HG03378 (cell line): Measurements from ENCODE around the gene C2orf49.
"Not testable (repeated sequence)": the region's sequence is repeated elsewhere in the genome, so short reads cannot be mapped to it uniquely, and the experiment has no call there.

Experiments
- ATAC-seq: cut with Tn5 transposase; IDR thresholded peaks from one replicate; pipeline ENCODE4 v1.9.1; 2021; ENCODE audit warnings: mild to moderate bottlenecking, moderate library complexity; ENCODE audit not compliant: unreplicated experiment

The C2orf49 gene

GRCh38 chr2:105320651-105321215 lies 16.6 kb upstream of the C2orf49 start:
- ATAC-seq: no peak

- no peak for ATAC-seq
Measured at GRCh38 chr2:105321875-105322646, 15.3 kb upstream of the C2orf49 start.

DNA sequence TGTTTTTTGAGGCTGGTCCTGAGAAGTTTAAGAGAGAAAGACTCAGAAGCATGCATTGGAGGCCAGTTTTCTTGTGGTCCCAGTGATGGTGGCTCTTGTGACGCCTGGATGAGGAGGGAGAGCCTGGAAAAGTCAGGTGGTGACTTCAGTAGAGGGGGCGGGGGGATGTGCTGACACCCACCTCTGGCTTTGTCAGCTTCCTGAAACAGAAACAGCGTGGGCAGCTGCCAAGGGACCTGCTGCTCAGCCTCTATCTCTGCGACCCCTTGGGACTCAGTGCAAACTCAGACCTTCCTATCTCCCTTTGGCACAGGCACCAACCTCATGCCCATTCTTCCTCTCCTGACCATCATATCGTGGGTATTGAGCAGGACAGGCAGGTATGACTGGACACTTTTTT lies 14.2 kb upstream of the C2orf49 start:
- no peak for ATAC-seq

DNA sequence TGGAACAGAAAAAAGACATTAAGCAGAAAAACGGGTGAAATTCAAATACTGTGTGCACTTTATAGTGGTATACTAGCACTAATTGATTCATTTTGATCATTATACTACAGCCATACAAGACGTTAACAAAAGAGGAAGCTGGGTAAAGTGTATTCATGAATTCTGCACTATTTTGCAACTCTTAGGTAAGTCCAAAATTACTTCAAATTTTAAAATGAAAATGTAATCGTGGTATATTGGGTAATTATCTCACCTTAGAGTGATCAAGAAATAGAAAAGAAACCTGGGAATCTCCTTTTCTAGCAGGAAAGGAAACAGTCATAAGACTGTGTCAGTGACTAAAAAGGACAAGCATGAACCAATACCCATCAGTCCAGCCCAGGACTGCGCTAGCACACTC lies 13.2 kb upstream of the C2orf49 start:
- ATAC-seq: no peak

GRCh38 chr2:105324732-105325131 lies 12.6 kb upstream of the C2orf49 start:
- no peak for ATAC-seq

DNA sequence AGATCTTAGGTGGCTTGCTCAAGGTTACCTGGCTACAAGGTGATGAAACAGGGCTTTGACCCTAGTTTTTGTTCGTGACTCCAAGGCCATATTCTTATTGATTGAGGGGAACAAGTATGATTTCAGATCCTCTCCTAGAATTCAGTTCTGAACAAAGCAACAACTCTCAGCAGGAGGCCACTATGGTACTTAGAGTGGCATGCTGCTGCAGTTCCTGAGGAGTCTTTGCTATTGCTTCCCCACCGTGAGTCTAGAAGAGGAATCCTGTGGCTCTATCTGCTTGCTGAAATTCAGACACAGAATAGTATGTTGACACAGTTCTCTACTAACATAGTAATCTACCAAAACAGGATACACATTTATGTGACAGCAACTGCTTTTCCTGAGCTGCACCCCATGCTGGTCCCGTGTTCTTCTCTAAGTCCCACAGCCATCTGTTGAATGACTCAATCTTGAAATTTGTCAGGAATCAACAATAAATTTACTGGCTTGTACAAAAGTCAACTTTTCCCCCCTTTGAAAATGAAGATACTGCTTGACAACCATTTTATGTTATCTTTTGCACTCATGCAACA lies 11.9 kb upstream of the C2orf49 start:
- no peak for ATAC-seq

DNA sequence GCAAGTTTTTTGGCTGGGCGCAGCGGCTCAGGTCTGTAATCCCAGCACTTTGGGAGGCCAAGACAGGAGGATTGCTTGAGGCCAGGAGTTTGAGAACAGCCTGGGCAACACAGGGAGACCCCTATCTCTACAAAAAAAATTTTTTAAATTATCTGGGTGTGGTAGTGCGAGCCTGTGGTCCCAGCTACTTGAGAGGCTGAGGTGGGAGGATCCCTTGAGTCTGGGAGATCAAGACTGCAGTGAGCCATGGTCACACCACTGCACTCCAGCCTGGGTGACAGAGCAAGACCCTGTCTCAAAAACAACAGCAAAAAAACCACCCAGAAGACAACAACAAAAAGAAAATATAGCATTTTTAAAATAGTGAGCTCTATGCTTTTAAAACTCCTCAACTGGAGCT lies 10.1 kb upstream of the C2orf49 start:
- not testable (repeated sequence) for ATAC-seq

DNA sequence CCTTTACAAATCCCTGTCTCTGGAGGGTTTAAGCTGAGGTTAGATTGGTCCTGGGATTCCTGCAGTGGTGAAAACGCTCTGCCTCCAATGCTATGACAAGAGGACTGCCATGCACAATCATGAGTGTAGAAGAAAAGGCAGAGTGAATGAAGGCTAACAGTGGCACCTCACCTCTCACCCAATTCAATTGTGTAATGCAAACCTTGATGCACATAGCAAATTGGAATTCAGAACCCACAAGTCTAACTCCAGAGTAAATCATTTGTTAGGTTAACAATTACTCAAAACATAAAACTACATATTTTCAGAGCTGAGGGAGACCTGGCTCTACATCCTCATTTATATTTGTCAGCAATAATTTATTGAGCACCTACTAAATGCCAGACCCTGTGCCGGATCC lies 9.7 kb upstream of the C2orf49 start:
- ATAC-seq: no peak

DNA sequence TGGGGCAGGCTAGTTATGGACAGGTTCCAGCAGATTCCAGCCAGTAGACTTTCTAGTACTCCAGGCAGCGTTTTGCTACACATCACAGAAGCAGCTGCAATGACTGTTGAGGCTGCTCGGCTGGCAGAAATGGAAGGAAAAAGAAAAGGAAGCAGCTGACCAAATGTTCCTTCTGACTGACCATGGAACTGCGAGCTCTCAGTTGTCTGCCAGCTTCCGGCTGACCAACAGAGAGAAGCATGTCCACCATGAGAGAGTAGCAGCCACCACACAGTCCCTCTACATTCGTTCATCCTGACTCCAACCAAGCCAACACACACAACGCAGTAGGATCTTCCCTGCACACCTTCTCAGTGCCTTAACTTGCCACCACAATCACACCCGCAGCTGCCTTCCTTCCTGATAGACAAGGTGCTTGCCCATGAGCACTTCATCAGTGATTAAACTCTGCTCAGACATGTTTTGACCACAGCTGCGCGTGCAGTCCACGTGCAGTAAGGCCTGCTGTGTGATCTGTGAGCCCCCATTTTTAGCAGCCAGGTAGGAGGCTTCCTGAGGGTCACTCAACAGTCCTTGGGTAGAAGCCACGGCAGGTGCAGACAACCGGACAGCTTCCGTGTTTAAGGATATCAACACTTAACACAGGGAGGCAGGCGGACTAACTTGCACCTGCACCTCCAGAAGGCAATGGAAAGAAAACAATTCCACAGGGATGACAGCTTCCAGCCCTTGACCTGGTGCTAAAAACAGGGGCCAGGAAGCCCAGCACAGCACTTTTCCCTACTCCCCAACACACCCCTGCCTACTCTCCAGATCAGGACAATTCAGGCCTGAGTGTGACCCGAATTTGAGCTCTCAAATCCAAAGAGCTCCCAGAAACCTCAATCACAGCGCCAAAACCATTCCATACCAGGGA lies 8.8 kb upstream of the C2orf49 start:
- peak; percentile 41 for ATAC-seq

- ATAC-seq: peak; percentile 11
Measured at GRCh38 chr2:105329197-105329554, 8.2 kb upstream of the C2orf49 start.

DNA sequence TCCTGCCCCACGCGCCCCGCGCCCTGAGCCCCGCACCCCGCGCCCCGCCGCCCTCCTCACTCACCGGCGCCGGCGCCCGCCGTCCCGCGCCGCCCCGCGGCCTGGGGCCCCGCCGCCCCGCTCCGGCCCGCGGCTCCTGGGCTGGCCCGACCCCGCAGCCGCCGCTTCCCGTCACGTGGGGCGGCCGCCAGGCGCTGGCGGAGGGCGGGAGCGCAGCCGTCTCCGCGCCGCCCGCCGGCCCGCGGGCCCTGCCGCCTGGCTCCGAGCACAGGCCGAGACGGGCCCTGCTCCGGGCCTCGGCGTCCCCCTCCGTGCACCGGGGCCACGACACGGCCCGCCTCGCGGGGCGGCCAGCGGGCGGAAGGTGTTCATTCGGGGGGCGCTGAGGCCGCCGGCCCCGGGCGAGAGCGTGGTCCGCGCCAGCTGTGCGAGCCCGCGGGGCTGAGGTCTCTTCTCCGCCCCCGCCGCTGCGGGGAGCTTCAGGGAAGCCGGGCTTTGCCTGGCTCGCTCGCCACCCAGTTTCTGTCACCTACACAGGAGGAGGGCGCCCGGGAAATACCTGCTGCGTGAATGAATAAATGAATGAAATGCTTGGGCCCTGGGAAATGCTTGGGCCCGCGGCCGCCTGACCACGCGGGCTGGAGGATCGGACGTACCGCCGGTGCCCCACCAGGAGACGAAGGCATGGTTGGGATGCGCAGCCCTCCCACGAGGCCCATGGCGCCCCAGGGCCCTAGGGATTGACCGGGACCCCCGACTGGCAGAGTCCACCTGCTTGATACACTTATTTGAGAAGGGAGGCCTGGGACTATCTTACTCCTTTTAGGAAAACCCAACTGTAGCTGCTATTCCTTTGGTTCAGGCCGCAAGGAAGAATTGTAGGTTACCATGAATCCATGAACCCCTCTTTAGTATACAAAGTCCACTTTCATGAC lies 7.5 kb upstream of the C2orf49 start, which contains the start of gene TGFBRAP1:
Gene TGFBRAP1 (minus strand): TSS at position 175 of the 935 bp plus-strand sequence. CDS start 21,434 bp downstream, outside the sequence.
- peak; percentile 38 for ATAC-seq

DNA sequence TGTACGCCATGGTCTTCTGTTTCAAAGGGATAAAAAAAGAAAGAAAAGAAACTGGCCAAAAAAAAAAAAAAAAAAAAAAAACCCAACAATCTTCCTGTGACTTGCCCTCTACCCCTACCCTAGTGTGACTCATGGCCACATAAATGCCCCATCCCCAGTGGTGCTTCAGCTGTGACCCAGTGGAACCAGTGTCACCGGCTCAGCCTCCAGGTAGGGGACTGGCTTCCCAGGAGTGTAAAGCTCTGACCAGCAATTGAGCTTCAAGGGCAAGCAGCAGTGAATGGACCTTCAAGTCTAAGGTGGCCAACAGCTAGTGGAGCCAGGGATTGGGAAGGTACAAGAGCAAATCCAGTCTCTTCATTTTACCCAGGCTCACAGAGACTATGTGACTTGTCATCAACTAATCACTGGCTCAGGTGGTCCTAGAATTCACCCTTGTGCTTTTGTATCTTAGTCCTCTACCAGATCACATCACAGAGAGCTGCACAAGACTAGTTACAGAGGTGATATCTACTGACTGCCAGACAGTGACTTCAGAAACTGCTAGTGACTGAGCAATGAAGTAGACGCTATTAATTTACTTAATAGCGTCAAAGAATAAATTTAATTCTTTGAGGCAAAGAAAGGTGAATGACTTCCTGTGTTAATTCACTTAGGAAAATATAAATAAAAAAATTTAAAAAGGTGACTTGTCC lies 6.5 kb upstream of the C2orf49 start:
- no peak for ATAC-seq

DNA sequence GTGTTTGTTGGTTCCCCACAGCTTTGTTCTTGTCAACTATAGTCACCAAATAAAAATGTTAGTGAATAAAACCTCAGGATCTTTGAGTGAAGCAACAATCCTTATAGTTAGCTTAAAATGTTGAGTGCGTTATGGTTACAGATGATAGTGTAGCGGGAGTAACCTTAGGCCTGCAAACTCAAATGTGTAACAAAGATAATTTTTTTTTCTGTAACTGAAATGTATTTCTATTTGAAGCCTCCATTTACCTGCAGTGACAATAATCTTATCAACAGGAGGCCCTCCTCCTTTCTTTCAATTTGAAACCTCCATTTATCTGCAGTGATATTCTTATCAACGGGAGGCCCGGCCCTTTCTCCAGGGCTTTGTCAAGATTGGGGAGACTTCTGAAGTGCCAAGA lies 3.1 kb upstream of the C2orf49 start:
- no peak for ATAC-seq

GRCh38 chr2:105335469-105335868 lies 1.9 kb upstream of the C2orf49 start:
- no peak for ATAC-seq

DNA sequence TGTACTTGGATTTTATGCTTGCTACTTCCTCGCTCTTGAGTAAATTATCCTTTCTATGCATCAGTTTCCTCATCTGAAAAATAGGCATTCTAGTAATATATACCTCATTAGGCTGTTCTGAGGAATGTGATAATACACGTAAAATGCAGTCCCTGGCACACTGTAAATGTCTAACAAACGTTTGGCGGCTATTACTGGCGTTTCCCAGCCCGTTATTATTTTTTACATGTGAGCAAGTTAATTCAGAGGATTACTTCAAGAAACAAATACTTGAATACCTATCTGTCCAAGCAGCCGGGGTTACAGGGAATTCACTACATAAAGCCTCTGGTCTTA lies 586 bp upstream of the C2orf49 start:
- no peak for ATAC-seq

DNA sequence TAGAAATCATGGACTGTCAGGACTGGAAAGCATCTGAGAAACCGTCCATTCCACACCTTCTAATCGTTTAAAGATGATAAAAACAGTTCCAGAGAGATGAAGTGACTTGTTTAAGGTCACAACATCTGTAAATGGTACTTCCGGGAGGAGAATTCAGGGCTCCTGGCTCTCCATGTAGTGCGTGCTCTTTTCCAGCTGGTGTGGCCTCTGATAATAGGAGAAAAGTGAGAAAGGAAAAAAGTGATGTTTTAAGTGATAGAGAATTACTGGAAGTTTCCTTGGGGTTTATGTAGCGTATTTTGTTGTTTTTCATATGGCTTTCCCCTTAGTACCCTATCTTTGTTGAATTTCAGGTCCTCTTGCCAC lies 663 bp downstream of the C2orf49 start:
- ATAC-seq: peak; percentile 12

DNA sequence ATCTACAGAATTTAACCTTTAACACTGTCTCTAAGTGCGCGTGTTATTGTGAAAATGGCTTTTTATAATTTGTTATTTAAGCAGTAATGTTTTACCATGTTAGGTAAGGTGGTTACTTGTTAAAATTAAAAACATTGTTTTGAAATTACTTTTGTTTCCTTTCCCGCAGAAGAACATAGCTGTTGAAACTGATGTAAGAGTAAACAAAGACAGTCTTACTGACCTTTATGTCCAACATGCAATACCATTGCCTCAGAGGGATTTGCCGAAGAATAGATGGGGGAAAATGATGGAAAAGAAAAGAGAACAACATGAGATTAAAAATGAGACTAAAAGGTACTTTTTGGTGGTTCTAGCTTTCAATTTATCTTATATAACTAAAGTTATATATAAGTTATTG lies 2.1 kb downstream of the C2orf49 start:
- ATAC-seq: no peak

DNA sequence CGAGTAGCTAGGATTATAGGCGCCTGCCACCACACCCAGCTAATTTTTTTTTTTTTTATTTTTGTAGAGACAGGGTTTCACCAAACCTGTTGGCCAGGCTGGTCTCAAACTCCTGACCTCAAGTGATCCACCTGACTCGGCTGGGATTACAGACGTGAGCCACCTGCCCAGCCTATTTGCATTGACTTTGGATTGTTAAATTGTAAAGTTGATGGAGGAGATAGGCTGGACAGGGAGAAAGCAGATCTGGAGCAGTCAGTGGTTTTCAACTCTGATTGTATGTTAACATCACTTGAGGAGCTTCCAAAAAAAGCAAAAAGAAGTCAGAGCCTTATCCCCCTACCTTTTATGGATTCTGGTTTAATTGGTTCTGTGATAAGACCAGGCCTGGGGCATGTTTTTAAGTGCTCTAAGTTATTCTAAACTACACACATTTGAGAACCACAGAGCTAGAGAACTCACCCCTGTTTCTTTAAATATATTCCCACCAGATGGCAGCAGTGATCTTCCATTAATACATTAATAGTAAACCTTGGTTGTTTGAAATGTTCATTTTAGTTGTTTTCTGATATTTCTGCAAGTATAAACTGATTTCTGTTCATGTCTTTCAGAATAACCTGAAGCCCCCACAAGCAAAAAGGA lies 7.5 kb downstream of the C2orf49 start:
- no peak for ATAC-seq

DNA sequence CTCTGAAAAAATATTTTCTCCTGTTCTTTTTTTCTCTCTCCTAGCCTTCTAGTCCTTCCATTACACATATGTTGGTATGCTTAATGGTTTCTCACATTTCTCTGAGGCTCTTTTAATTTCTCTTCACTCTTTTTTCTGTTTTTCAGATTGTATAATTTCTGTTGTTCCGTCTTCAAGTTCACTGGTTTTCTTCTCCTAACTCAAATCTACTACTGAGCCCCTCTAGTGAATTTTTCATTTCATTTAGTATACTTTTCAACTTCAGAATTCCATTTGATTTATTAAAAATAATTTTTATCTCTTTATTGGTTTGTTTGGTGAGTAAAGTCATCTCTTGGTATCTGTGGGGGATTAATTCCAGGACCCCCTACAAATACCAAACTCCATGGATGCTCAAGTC lies 19.8 kb downstream of the C2orf49 start:
- ATAC-seq: no peak
